ENCODE results near the gene ZSWIM9. TPM values are rescaled to one million over a fixed set of nuclear protein-coding genes. Genes with fewer than 3 reads are reported as not detected.

ZSWIM9 gene
- total RNA-seq (ENCODE audit: low replicate concordance), result 0.36 and 4.2 TPM in 2 replicates

- peak within 1 kb of the TSS; percentile 98 for H3K4me3 Mint-ChIP-seq
- Histone ChIP-seq H3F3A (ENCODE audit: low read depth) (peaks cover 14% of the 10 kb centered on the region), H3K9ac (peak within 1 kb of the TSS; percentile 73), H3K4me3 (peak within 1 kb of the TSS; percentile 97), H3K36me3 (no peaks in the 10 kb centered on the region), H3K4me2 (peak within 1 kb of the TSS; percentile 88), H3K27ac (peak within 1 kb of the TSS; percentile 86), H2AFZ (replicated peaks) (peak within 1 kb of the TSS; percentile 90), H3K4me1 (peaks cover 4% of the 10 kb centered on the region), H3K9me3 (ENCODE audit: low read depth) (no peaks in the 10 kb centered on the region), H4K20me1 (ENCODE audit: low read depth) (peaks cover 18% of the 10 kb centered on the region), H3K79me2 (ENCODE audit: low read depth) (peaks cover 60% of the 10 kb centered on the region), H3K27me3 (no peaks in the 10 kb centered on the region)
- H3K27ac Mint-ChIP-seq, result peak within 1 kb of the TSS; percentile 100
- peaks cover 10% of the 10 kb centered on the region for H3K4me1 Mint-ChIP-seq
- no peaks in the 10 kb centered on the region for H3K9me3 Mint-ChIP-seq
- TF ChIP-seq EZH2phosphoT487 (IDR thresholded peaks at IDR 0.05), result no peak
- peak; percentile 9 for TF ChIP-seq CTCF (IDR thresholded peaks at IDR 0.05)
- no peak for TF ChIP-seq EZH2 (IDR thresholded peaks at IDR 0.05)
- DNase-seq (ENCODE audit: low spot score), result peak; percentile 96
- peaks cover 17% of the 10 kb centered on the region for H3K36me3 Mint-ChIP-seq
- H3K27me3 Mint-ChIP-seq (ENCODE audit: insufficient read depth, low read depth), result peaks cover 2% of the 10 kb centered on the region
Measured at GRCh38 chr19:48169939-48170803, at the start of gene ZSWIM9, which contains the start of gene LIG1. ZSWIM9 (plus strand) TSS chr19:48170680; CDS start chr19:48171803, 1,123 bp downstream. LIG1 (minus strand) TSS chr19:48170344; CDS start chr19:48165566, 4,778 bp downstream.

GRCh38 chr19:48121066-48121465, 49.4 kb upstream of the ZSWIM9 start:
- Histone ChIP-seq H3K9me3 (ENCODE audit: low read depth) (no peaks in the 10 kb centered on the region), H4K20me1 (ENCODE audit: low read depth) (peaks cover 7% of the 10 kb centered on the region), H3F3A (ENCODE audit: low read depth) (peaks cover 16% of the 10 kb centered on the region), H2AFZ (replicated peaks) (no peak overlapping the region), H3K27ac (no peak overlapping the region), H3K27me3 (no peaks in the 10 kb centered on the region), H3K36me3 (no peaks in the 10 kb centered on the region), H3K4me3 (no peak overlapping the region), H3K4me1 (peaks cover 13% of the 10 kb centered on the region), H3K79me2 (ENCODE audit: low read depth) (no peaks in the 10 kb centered on the region), H3K9ac (no peak overlapping the region), H3K4me2 (no peak overlapping the region)
- H3K36me3 Mint-ChIP-seq, result peaks cover 41% of the 10 kb centered on the region
- DNase-seq (ENCODE audit: low spot score), result no peak
- H3K9me3 Mint-ChIP-seq, result no peaks in the 10 kb centered on the region
- H3K4me3 Mint-ChIP-seq, result no peak overlapping the region
- peaks cover 2% of the 10 kb centered on the region for H3K27me3 Mint-ChIP-seq (ENCODE audit: insufficient read depth, low read depth)
- no peak overlapping the region for H3K27ac Mint-ChIP-seq
- peaks cover 13% of the 10 kb centered on the region for H3K4me1 Mint-ChIP-seq
- TF ChIP-seq EZH2phosphoT487 (IDR thresholded peaks at IDR 0.05) (no peak), EZH2 (IDR thresholded peaks at IDR 0.05) (no peak), CTCF (IDR thresholded peaks at IDR 0.05) (no peak)

GRCh38 chr19:48121909-48122371, 48.5 kb upstream of the ZSWIM9 start:
- H3K9me3 ChIP-seq (ENCODE audit: low read depth), result no peaks in the 10 kb centered on the region
- Mint-ChIP-seq H3K36me3 (peaks cover 45% of the 10 kb centered on the region), H3K27ac (no peak overlapping the region), H3K4me1 (peaks cover 13% of the 10 kb centered on the region), H3K4me3 (no peak overlapping the region), H3K27me3 (ENCODE audit: insufficient read depth, low read depth) (peaks cover 2% of the 10 kb centered on the region), H3K9me3 (no peaks in the 10 kb centered on the region)
- peaks cover 13% of the 10 kb centered on the region for H3K4me1 ChIP-seq
- no peaks in the 10 kb centered on the region for H3K79me2 ChIP-seq (ENCODE audit: low read depth)
- TF ChIP-seq EZH2 (IDR thresholded peaks at IDR 0.05) (no peak), EZH2phosphoT487 (IDR thresholded peaks at IDR 0.05) (no peak), CTCF (IDR thresholded peaks at IDR 0.05) (no peak)
- H3K4me2 ChIP-seq, result no peak overlapping the region
- H2AFZ ChIP-seq (replicated peaks), result no peak overlapping the region
- DNase-seq (ENCODE audit: low spot score), result no peak
- H3K4me3 ChIP-seq, result no peak overlapping the region
- H3K27me3 ChIP-seq, result no peaks in the 10 kb centered on the region
- H3F3A ChIP-seq (ENCODE audit: low read depth), result peaks cover 16% of the 10 kb centered on the region
- H3K27ac ChIP-seq, result no peak overlapping the region
- H3K9ac ChIP-seq, result no peak overlapping the region
- H3K36me3 ChIP-seq, result no peaks in the 10 kb centered on the region
- peaks cover 7% of the 10 kb centered on the region for H4K20me1 ChIP-seq (ENCODE audit: low read depth)
